ENCODE measurements around the gene RAB11FIP3.

Gene RAB11FIP3

GRCh38 chr16:552171-552570 lies 126.7 kb downstream of the RAB11FIP3 start:
- Histone ChIP-seq H3K4me1 (ENCODE audit: control insufficient read depth, insufficient read depth, low read length) (peaks cover 25% of the 10 kb centered on the region), H3K36me3 (ENCODE audit: insufficient read depth, low read length) (peaks cover 29% of the 10 kb centered on the region), H3K9ac (ENCODE audit: low read depth, low read length) (no peak overlapping the region), H3K4me2 (ENCODE audit: low read length) (no peak overlapping the region), H3K4me3 (ENCODE audit: low read length) (no peak overlapping the region), H3K27me3 (ENCODE audit: control insufficient read depth, insufficient read depth, low read length) (no peaks in the 10 kb centered on the region), H3K9me3 (replicated peaks; ENCODE audit: low read length) (no peaks in the 10 kb centered on the region)

- Histone ChIP-seq H3K9ac (ENCODE audit: low read depth, low read length) (no peak overlapping the region), H3K4me3 (ENCODE audit: low read length) (no peak overlapping the region), H3K9me3 (replicated peaks; ENCODE audit: low read length) (no peaks in the 10 kb centered on the region), H3K36me3 (ENCODE audit: insufficient read depth, low read length) (peaks cover 22% of the 10 kb centered on the region), H3K4me1 (ENCODE audit: control insufficient read depth, insufficient read depth, low read length) (peaks cover 25% of the 10 kb centered on the region), H3K27me3 (ENCODE audit: control insufficient read depth, insufficient read depth, low read length) (peaks cover 9% of the 10 kb centered on the region), H3K4me2 (ENCODE audit: low read length) (no peak overlapping the region)
Measured at GRCh38 chr16:553601-554296, 128.3 kb downstream of the RAB11FIP3 start.

DNA sequence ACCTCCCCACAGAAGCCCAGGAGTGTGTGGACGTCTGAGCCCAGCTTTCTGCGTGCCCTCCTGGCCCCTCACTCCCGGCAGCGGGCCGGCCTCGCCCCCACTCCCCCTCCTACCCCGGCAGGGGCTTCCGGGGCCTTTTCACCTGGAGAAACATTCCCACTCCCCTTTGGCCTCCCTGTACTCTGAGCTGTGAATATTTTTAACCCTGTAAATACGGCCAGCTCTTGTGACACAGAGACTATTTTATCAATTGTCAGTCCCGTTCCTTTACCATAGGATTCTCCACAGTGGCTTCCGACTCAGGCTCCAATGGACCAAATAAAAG lies 128.8 kb downstream of the RAB11FIP3 start:
- H3K4me1 ChIP-seq (ENCODE audit: control insufficient read depth, insufficient read depth, low read length), result peaks cover 25% of the 10 kb centered on the region

GRCh38 chr16:554640-555365 lies 129.4 kb downstream of the RAB11FIP3 start:
- Histone ChIP-seq H3K4me3 (ENCODE audit: low read length) (peak overlapping the region; percentile 61), H3K9me3 (replicated peaks; ENCODE audit: low read length) (no peaks in the 10 kb centered on the region), H3K4me1 (ENCODE audit: control insufficient read depth, insufficient read depth, low read length) (peaks cover 25% of the 10 kb centered on the region), H3K4me2 (ENCODE audit: low read length) (peak overlapping the region; percentile 86), H3K9ac (ENCODE audit: low read depth, low read length) (peak overlapping the region; percentile 60), H3K27me3 (ENCODE audit: control insufficient read depth, insufficient read depth, low read length) (peaks cover 20% of the 10 kb centered on the region), H3K36me3 (ENCODE audit: insufficient read depth, low read length) (peaks cover 17% of the 10 kb centered on the region)

More for the DNA sequence above, 128.8 kb downstream of the RAB11FIP3 start:
- no peaks in the 10 kb centered on the region for H3K9me3 ChIP-seq (replicated peaks; ENCODE audit: low read length)
- peaks cover 14% of the 10 kb centered on the region for H3K27me3 ChIP-seq (ENCODE audit: control insufficient read depth, insufficient read depth, low read length)
- H3K36me3 ChIP-seq (ENCODE audit: insufficient read depth, low read length), result peaks cover 20% of the 10 kb centered on the region
- peak overlapping the region; percentile 60 for H3K9ac ChIP-seq (ENCODE audit: low read depth, low read length)
- peak overlapping the region; percentile 86 for H3K4me2 ChIP-seq (ENCODE audit: low read length)
- no peak overlapping the region for H3K4me3 ChIP-seq (ENCODE audit: low read length)

DNA sequence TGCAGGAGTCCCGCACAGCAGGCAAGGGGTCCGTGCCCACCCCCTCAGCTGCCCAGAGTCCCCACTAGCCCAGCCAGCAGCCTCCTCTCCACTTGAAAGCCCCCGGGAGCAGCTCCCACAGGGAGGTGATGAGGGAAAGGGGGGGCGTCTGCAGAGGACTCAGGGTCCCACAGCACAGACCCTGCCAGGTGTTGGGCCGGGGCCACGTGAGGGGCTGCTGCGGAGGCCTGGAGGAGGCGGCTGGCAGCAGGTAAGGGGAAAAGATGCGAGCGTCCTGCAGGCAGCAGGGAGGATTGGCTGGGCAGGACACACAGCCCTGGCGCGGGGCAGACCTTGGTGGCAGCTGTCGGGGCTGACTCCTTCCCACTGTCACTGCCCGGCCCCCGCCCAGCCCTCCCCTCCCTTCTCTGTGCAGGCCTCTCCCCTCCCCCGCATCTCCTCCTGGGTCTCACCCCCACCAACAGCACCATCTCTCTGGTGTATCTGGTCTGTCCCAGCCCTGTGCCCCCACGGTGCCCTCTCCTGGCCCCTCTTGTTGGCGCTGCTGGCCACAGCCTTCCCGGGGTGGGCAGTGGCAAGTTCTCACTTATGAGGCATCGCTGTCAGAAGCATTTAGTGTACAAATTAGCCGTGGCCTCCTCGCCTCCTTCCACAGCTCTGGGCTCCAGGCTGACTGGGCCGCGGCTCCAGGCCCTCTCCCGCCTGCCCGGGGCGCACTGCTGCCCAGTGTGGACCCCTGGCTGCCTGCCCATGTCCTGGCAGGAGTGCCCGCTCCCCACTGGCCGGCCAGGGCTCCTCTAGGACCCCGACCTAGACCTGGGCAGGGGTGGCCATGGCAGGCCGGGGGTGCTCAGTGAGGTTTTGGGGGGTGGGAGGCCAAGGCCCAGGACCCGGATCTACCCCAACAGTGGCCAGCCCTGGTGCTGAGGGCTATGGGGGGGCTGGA lies 130.4 kb downstream of the RAB11FIP3 start:
- Histone ChIP-seq H3K9me3 (replicated peaks; ENCODE audit: low read length) (no peaks in the 10 kb centered on the region), H3K4me2 (ENCODE audit: low read length) (peak overlapping the region; percentile 86), H3K9ac (ENCODE audit: low read depth, low read length) (no peak overlapping the region), H3K4me3 (ENCODE audit: low read length) (no peak overlapping the region), H3K27me3 (ENCODE audit: control insufficient read depth, insufficient read depth, low read length) (peaks cover 22% of the 10 kb centered on the region), H3K36me3 (ENCODE audit: insufficient read depth, low read length) (peaks cover 10% of the 10 kb centered on the region), H3K4me1 (ENCODE audit: control insufficient read depth, insufficient read depth, low read length) (peaks cover 25% of the 10 kb centered on the region)

- H3K4me3 ChIP-seq (ENCODE audit: low read length), result no peak overlapping the region
- H3K36me3 ChIP-seq (ENCODE audit: insufficient read depth, low read length), result peaks cover 8% of the 10 kb centered on the region
- no peaks in the 10 kb centered on the region for H3K9me3 ChIP-seq (replicated peaks; ENCODE audit: low read length)
- H3K9ac ChIP-seq (ENCODE audit: low read depth, low read length), result no peak overlapping the region
- H3K4me2 ChIP-seq (ENCODE audit: low read length), result no peak overlapping the region
- peaks cover 25% of the 10 kb centered on the region for H3K4me1 ChIP-seq (ENCODE audit: control insufficient read depth, insufficient read depth, low read length)
- H3K27me3 ChIP-seq (ENCODE audit: control insufficient read depth, insufficient read depth, low read length), result peaks cover 30% of the 10 kb centered on the region
Measured at GRCh38 chr16:556474-557173, 131.2 kb downstream of the RAB11FIP3 start.

DNA sequence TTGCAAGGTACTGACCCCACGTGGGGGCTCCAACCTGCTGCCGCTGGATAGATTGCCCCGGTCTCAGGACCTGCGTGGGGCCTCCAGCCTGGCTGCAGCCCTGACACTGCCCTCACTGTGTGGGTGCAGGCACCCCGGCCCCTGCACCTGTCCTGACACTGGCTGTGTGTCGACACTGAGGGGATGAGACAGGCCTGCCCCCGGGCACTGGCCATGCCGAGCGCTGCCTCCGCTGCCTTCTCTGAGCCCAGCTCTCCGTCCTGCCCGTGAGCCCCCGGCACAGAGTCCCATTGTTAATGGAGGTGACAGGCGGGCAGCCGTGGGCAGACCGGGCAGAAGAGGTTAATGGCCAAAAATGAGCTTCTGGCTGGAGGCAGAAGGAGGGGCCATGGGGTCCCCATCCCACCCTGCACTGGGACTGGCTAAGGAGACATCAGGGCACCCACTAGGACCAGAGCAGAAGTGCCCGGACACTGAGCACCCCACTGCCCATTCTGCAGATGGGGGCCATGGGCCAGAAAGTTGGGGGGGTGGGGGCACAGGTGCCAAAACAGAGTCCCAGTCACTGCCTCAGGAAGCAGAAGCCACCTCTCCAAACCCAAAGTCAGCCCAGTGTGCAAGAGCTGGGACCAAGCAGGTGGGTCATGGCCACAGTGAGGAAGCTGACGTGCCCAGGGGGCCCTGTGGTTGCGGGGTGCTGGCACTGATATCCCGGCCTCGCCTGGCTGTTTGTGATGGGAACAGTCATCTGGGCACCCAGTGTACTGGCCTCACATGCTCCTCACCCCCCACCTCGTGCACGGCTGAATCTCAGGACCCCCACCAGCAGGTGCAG lies 132.2 kb downstream of the RAB11FIP3 start:
- Histone ChIP-seq H3K9me3 (replicated peaks; ENCODE audit: low read length) (no peaks in the 10 kb centered on the region), H3K4me2 (ENCODE audit: low read length) (no peak overlapping the region), H3K9ac (ENCODE audit: low read depth, low read length) (no peak overlapping the region), H3K4me1 (ENCODE audit: control insufficient read depth, insufficient read depth, low read length) (peaks cover 25% of the 10 kb centered on the region), H3K36me3 (ENCODE audit: insufficient read depth, low read length) (no peaks in the 10 kb centered on the region), H3K4me3 (ENCODE audit: low read length) (no peak overlapping the region), H3K27me3 (ENCODE audit: control insufficient read depth, insufficient read depth, low read length) (peaks cover 40% of the 10 kb centered on the region)

DNA sequence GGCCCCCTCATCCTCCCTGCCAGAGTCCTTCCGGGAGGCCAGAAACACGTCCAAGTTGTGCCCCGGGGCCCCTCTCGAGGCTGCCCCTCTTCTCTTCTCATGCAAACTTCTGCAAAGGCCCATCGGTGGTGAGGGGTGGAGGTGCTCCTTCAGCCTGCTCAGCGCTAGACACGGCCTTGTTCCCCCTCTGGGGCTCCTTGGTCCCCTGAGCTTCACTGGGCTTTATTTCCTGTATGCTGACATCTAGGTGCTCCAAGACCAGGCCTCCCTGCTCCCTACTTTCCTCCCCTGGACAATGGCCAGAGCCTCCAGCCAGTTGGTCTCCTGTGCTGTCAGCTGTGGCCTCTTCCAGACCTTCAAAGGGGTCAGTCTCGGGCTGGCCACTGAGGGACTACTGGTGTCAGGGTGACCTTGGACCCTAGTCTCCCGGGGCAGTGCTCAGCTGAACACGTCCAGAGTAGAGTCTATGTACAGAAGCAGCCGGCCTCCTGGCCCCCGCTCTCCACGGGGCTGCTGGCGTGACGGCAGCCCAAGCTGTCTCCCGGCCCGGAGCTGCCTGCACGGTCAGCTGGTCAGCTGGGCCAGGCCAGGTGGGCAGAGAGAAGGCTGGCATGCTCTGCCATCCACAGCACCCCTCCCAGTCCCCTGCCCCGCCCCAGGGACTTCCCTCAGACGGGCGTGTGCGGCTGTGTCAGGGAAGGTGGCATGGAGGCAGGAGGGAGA lies 133.0 kb downstream of the RAB11FIP3 start:
- H3K36me3 ChIP-seq (ENCODE audit: insufficient read depth, low read length), result no peaks in the 10 kb centered on the region
- H3K27me3 ChIP-seq (ENCODE audit: control insufficient read depth, insufficient read depth, low read length), result peaks cover 41% of the 10 kb centered on the region
- no peak overlapping the region for H3K4me3 ChIP-seq (ENCODE audit: low read length)
- H3K9ac ChIP-seq (ENCODE audit: low read depth, low read length), result no peak overlapping the region
- peaks cover 25% of the 10 kb centered on the region for H3K4me1 ChIP-seq (ENCODE audit: control insufficient read depth, insufficient read depth, low read length)
- H3K4me2 ChIP-seq (ENCODE audit: low read length), result no peak overlapping the region
- H3K9me3 ChIP-seq (replicated peaks; ENCODE audit: low read length), result no peaks in the 10 kb centered on the region

DNA sequence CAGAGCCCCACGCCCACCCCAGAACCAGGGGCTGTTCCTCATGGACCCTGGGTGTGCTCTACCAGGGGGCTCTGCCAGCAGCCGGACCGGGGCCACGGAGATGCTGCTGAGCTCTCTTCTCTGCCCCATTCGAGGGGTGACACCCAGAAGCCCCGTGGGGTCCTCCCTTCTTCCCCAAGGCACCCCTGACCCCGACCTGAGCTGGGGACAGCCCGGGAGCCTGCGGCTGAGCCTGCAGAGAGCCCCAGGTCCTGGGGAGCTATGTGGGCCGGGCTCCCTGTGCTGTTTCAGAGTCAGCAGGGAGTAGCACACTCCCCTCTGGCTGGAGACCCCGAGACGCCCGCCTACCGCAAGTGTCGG lies 133.6 kb downstream of the RAB11FIP3 start:
- Histone ChIP-seq H3K36me3 (ENCODE audit: insufficient read depth, low read length) (no peaks in the 10 kb centered on the region), H3K9me3 (replicated peaks; ENCODE audit: low read length) (no peaks in the 10 kb centered on the region), H3K27me3 (ENCODE audit: control insufficient read depth, insufficient read depth, low read length) (peaks cover 41% of the 10 kb centered on the region), H3K4me2 (ENCODE audit: low read length) (no peak overlapping the region), H3K4me3 (ENCODE audit: low read length) (no peak overlapping the region), H3K9ac (ENCODE audit: low read depth, low read length) (no peak overlapping the region), H3K4me1 (ENCODE audit: control insufficient read depth, insufficient read depth, low read length) (peaks cover 21% of the 10 kb centered on the region)
